HG02852 (cell line): ENCODE results near the gene CCDC7.
"Not testable (repeated sequence)": the region's sequence is repeated elsewhere in the genome, so short reads cannot be mapped to it uniquely, and the experiment has no call there.

Source experiments
- ATAC-seq: cut with Tn5 transposase; IDR thresholded peaks from one replicate; pipeline ENCODE4 v1.9.1; 2021; ENCODE audit warnings: mild to moderate bottlenecking, moderate library complexity; ENCODE audit not compliant: unreplicated experiment

Gene CCDC7

DNA sequence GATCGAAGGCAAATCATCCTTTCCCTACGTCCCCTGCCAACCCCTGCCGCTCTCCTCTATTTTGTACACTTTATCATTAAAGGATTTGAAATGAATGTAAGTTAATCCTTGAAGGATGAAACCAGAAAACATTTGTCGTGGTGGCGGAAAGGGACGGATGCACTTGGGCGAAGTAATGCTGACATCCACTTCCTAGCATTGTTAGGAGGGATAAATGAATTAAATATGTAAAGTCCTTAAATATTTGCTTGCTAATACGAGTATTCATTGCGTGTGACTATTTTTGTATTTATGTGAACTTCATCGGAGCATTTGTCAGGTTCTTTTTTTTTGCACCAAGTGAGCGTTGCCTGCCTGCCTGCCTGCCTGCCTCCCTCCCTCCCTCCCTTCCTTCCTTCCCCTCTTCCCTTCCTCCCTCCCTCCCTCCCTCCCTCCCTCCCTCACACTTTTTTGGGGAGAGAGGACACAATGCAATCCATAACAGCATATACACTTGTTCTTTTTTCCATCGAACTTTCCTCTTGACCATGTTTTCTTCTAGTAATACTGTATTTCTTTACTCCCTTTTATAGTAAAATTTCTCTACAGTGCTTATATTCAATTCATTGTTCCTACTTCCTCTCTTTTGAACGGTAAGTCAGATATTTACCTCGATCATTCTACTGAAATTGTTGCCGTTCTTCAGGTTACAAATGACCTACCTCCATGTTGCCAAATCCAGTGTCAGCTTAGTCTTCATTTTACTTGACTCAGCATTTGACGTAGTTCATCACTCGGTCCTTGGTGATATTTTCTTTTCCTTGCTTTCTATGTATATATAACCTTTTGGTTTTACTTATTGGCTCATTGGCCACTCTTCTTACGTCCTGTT is 831 bp downstream of the CCDC7 start:
- peak; percentile 10 for ATAC-seq

DNA sequence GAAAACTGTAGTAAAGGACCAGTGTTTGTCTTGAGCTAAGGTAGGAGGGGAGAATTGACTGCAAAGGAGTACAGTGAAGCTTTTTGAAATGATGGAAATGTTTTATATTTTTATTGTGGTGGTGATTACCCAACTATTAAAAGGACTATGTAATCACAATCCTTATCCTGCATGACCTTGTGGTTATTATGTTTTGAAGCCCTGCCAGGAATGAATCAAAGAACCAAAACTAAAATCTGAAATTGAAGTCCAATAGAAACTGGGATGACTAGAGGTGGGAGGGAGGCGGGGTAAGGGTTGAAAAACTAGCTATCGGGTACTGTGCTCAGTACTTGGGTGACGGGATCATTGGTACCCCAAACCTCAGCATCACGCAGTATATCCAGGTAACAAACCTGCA is 8.2 kb downstream of the CCDC7 start:
- no peak for ATAC-seq

DNA sequence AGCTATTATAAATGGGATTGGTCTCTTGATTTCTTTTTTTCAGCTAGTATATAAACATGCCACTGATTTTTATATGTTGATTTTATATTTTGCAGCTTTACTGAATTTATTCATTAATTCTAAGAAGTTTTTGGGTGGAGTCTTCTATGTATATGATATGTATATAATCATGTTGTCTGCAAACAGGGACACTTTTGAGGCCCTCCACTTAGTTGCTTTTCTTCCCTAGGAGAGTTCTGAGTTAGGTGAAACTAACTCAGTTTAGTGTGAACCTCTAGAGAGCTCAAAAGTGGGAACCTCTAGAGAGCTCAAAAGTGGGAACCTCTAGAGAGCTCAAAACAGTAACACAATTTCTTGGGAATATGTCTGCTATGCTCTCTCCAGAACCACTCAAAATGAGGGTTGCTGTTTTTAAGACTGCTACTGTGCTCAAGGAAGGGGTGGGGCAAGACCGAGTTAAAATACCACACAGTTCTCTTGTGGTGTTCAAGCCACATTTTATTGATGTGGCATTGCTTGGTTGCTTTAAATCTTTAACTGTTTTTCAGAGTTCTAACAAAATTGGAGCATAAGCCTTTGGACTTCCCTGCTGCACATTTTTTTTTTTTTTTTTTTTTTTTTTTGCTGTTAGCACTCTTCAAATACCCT is 13.2 kb downstream of the CCDC7 start:
- no peak for ATAC-seq

- ATAC-seq = peak; percentile 76
These were observed 15.3 kb downstream of the CCDC7 start for GRCh38 chr10:32461203-32461602.

DNA sequence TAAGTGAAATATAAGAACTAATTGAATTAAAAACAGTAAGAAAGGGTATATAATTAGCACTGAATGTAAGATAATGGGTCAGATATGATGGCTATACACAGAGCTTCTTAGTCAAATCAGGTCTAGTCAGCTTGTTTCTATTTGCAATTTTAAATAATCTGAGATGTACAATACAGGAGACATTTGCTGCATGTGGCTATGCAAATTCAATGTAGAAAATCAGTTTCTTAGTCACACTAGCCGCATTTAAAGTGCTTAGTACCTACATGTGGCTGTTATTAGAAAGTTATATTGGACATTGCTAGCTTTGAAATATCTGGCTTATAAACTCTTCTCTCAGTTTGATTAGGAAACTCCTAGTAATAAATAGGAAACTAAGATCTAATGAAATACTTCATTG is 25.3 kb downstream of the CCDC7 start:
- ATAC-seq = peak; percentile 74

- ATAC-seq = no peak
These were observed 31.6 kb downstream of the CCDC7 start for GRCh38 chr10:32477499-32477898.

- no peak for ATAC-seq
These were observed 35.7 kb downstream of the CCDC7 start for GRCh38 chr10:32481606-32482005.

DNA sequence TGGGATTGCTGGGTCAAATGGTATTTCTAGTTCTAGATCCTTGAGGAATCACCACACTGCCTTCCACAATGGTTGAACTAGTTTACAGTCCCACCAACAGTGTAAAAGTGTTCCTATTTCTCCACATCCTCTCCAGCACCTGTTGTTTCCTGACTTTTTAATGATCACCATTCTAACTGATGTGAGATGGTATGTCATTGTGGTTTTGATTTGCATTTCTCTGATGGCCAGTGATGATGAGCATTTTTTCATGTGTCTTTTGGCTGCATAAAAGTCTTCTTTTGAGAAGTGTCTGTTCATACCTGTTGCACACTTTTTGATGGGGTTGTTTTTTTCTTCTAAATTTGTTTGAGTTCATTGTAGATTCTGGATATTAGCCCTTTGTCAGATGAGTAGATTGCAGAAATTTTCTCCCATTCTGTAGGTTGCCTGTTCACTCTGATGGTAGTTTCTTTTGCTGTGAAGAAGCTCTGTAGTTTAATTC is 37.1 kb downstream of the CCDC7 start:
- ATAC-seq = not testable (repeated sequence)

DNA sequence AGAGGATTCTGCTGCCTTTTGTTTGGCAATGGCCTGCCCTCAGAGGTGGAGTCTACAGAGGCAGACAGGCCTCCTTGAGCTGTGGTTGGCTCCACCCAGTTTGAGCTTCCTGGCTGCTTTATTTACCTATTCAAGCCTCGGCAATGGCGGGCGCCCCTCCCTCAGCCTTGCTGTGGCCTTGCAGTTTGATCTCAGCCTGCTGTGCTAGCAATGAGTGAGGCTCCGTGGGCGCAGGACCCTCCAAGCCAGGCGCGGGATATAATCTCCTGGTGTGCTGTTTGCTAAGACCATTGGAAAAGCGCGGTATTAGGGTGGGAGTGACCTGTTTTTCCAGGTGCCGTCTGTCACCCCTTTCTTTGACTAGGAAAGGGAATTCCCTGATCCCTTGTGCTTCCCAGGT is 42.1 kb downstream of the CCDC7 start:
- ATAC-seq = not testable (repeated sequence)

DNA sequence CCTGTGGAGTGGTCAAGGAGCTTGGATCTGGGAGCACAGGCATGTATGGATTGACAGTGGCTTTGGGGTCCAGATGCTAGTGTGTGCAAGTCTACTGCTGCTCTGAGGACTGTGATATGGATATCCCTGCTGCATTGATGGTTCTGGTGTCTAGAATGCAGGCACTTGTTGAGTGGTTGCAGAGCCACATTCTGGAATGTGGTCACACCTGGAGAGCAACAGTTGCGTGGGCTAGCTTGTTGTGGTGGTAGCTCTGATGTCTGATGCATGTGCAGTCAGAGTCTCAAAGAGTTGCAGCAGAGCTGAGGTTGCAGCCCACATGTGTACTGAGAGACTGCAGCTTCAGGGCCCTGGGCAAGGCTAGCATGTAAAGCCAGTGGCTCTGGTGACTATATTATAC is 43.2 kb downstream of the CCDC7 start:
- ATAC-seq = no peak

GRCh38 chr10:32489901-32490300 is 44.0 kb downstream of the CCDC7 start:
- no peak for ATAC-seq

GRCh38 chr10:32494562-32494961 is 48.6 kb downstream of the CCDC7 start:
- not testable (repeated sequence) for ATAC-seq

GRCh38 chr10:32500136-32500535 is 54.2 kb downstream of the CCDC7 start:
- ATAC-seq = not testable (repeated sequence)

- ATAC-seq = no peak
These were observed 56.0 kb downstream of the CCDC7 start for GRCh38 chr10:32501906-32502305.

- ATAC-seq = not testable (repeated sequence)
These were observed 60.0 kb downstream of the CCDC7 start for GRCh38 chr10:32505762-32506420.

- ATAC-seq = no peak
These were observed 65.7 kb downstream of the CCDC7 start for GRCh38 chr10:32511599-32511998.

DNA sequence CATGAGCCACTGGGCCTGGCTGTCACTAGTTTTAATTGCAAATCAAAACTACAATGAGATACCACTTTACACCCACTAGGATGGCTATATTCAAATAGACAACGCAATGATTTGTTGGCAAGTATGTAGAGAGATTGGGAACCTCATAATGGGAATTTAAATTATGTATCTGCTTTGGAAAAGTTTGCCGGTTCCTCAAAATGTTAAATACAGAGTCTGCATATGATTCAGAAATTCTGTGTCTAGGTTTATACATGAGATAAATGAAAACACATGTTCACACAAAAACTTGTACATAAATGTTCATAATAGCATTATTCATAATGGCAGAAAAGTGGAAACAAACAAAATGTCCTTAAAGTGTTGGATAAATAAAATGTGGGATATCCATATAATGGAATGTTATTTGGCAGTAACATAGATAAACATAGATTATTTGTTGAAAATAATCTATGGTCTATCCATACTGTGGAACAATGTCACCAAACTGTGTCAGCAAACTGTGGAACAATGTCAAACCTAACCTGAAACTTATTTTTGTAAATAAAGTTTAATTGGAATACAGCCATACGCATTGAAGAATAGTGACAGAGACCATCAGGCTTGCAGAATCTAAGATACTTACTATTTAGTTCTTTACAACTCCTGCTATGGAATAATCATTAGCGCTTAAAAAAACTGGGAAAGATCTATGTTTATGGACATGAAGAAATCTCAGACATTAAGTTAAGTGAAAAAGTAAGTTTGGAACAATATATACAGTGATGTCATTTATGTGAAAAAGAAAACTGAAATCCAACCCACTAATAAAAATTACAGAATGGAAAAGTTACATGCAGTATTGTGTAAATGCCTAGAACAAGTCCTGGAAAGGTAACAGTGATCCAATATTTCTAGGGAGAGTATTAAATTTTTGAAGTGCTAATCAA is 70.9 kb downstream of the CCDC7 start:
- ATAC-seq = no peak

GRCh38 chr10:32530231-32530630 is 84.3 kb downstream of the CCDC7 start:
- no peak for ATAC-seq

DNA sequence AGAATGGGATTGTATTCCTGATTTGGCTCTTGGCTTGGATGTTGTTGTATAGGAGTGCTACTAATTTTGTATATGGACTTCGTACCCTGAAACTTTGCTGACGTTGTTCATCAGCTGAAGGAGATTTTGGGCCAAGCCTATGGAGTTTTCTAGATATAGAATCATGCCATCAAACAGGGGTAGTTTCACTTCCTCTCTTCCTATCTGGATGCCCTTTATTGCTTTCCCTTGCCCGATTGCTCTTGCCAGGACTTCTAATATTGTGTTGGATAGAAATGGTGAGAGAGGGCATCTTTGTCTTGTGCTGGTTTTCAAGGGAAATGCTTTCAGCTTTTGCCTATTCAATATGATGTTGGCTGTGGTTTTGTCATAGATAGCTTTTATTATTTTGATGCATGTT is 92.3 kb downstream of the CCDC7 start:
- no peak for ATAC-seq

- no peak for ATAC-seq
These were observed 94.9 kb downstream of the CCDC7 start for GRCh38 chr10:32540691-32541470.
